ENCODE measurements around the gene DEFB114.

Gene DEFB114

DNA sequence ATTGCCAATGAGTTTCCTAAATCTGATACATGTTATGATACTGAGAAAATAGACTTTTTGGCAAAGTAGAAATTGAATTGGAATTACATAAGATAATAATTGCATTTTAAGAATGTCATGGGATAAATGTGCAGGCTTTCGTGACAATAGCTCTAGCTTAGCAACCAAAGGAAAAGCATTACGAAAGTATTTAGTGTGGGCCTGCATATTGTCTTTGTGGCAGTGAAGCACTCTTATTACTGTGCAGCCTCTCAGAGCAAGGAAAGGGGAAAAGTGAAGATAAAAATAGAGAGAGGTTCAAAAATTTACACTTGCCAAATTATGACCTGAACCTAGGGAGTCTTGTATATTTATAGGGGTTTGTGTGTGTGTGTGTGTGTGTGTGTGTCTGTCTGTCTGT, 18.1 kb upstream of the DEFB114 start:
- Histone ChIP-seq H3K4me3 (ENCODE audit: insufficient read length, low read depth) (no peak overlapping the region), H3K9ac (ENCODE audit: insufficient read length, low read depth) (no peak overlapping the region), H3K4me1 (ENCODE audit: insufficient read depth, insufficient read length) (no peaks in the 10 kb centered on the region), H3K27me3 (ENCODE audit: insufficient read depth, insufficient read length) (no peaks in the 10 kb centered on the region), H3K36me3 (ENCODE audit: insufficient read depth, insufficient read length, low read length) (no peaks in the 10 kb centered on the region), H3K9me3 (ENCODE audit: insufficient read depth, low read length) (0 out of 2 replicates have a peak, but pooled peaks cover 5% of the 10 kb centered on the region)
- no peak for TF ChIP-seq ZNF274 (IDR thresholded peaks at IDR 0.05; ENCODE audit: low read depth, low read length)
- TF ChIP-seq SUZ12 (IDR thresholded peaks at IDR 0.05; ENCODE audit: extremely low read depth, insufficient read depth, insufficient read length): no peak
- TF ChIP-seq YY1 (IDR thresholded peaks at IDR 0.05; ENCODE audit: insufficient read depth, insufficient read length): no peak
- DNase-seq (ENCODE audit: low read depth, low spot score): no peak

DNA sequence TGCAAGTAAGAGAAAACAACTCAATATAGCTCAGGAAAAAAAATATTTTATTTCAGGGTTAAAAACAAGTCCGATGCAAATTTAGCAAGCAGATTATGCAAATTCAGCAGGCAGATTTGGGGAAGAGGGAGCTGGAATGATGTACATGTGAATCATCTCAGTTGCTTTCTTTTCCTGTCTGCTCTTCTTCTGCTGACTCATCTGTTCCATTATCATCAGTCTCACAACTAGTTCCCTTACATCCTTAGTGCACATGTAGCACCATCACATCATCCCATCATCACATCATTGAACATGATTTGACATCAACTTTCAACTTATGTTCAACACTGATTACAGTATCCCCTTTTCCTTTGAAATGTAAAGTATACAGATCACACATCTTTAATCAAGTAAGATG, 16.9 kb upstream of the DEFB114 start:
- Histone ChIP-seq H3K4me3 (ENCODE audit: insufficient read length, low read depth) (no peak overlapping the region), H3K9ac (ENCODE audit: insufficient read length, low read depth) (no peak overlapping the region), H3K36me3 (ENCODE audit: insufficient read depth, insufficient read length, low read length) (no peaks in the 10 kb centered on the region), H3K27me3 (ENCODE audit: insufficient read depth, insufficient read length) (no peaks in the 10 kb centered on the region), H3K4me1 (ENCODE audit: insufficient read depth, insufficient read length) (no peaks in the 10 kb centered on the region), H3K9me3 (ENCODE audit: insufficient read depth, low read length) (0 out of 2 replicates have a peak, but pooled peaks cover 5% of the 10 kb centered on the region)
- no peak for TF ChIP-seq ZNF274 (IDR thresholded peaks at IDR 0.05; ENCODE audit: low read depth, low read length)
- TF ChIP-seq YY1 (IDR thresholded peaks at IDR 0.05; ENCODE audit: insufficient read depth, insufficient read length): no peak
- TF ChIP-seq SUZ12 (IDR thresholded peaks at IDR 0.05; ENCODE audit: extremely low read depth, insufficient read depth, insufficient read length): no peak
- no peak for DNase-seq (ENCODE audit: low read depth, low spot score)

DNA sequence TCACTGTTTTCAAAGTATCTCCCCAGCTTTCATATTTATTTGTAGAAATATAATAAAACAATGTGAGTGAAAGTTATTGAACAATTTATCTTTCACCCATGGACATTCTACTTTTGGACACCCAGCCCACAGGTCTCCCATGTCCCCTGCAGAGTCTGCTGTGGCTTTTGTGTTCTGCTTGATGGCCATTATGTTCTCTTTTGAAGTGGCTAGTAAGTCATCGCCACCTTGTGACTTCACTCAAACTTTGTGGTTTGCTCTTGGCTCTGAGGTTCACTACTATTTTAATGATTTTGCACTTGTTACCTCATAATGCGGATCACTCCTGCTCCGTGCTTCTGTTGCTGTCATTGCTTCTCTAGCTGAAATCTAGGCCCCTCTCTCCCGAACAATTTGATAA, 15.6 kb upstream of the DEFB114 start:
- no peak overlapping the region for H3K9ac ChIP-seq (ENCODE audit: insufficient read length, low read depth)
- TF ChIP-seq ZNF274 (IDR thresholded peaks at IDR 0.05; ENCODE audit: low read depth, low read length): no peak
- no peak for TF ChIP-seq SUZ12 (IDR thresholded peaks at IDR 0.05; ENCODE audit: extremely low read depth, insufficient read depth, insufficient read length)
- no peak for TF ChIP-seq YY1 (IDR thresholded peaks at IDR 0.05; ENCODE audit: insufficient read depth, insufficient read length)
- no peaks in the 10 kb centered on the region for H3K27me3 ChIP-seq (ENCODE audit: insufficient read depth, insufficient read length)
- H3K36me3 ChIP-seq (ENCODE audit: insufficient read depth, insufficient read length, low read length): no peaks in the 10 kb centered on the region
- no peaks in the 10 kb centered on the region for H3K4me1 ChIP-seq (ENCODE audit: insufficient read depth, insufficient read length)
- no peak for DNase-seq (ENCODE audit: low read depth, low spot score)
- 0 out of 2 replicates have a peak, but pooled peaks cover 5% of the 10 kb centered on the region for H3K9me3 ChIP-seq (ENCODE audit: insufficient read depth, low read length)
- no peak overlapping the region for H3K4me3 ChIP-seq (ENCODE audit: insufficient read length, low read depth)

GRCh38 chr6:49978332-49979226, 14.6 kb upstream of the DEFB114 start:
- DNase-seq (ENCODE audit: low read depth, low spot score): no peak
- Histone ChIP-seq H3K4me3 (ENCODE audit: insufficient read length, low read depth) (no peak overlapping the region), H3K27me3 (ENCODE audit: insufficient read depth, insufficient read length) (no peaks in the 10 kb centered on the region), H3K4me1 (ENCODE audit: insufficient read depth, insufficient read length) (no peaks in the 10 kb centered on the region), H3K9ac (ENCODE audit: insufficient read length, low read depth) (no peak overlapping the region), H3K9me3 (ENCODE audit: insufficient read depth, low read length) (0 out of 2 replicates have a peak, but pooled peaks cover 5% of the 10 kb centered on the region), H3K36me3 (ENCODE audit: insufficient read depth, insufficient read length, low read length) (no peaks in the 10 kb centered on the region)
- TF ChIP-seq YY1 (IDR thresholded peaks at IDR 0.05; ENCODE audit: insufficient read depth, insufficient read length): no peak
- no peak for TF ChIP-seq SUZ12 (IDR thresholded peaks at IDR 0.05; ENCODE audit: extremely low read depth, insufficient read depth, insufficient read length)
- TF ChIP-seq ZNF274 (IDR thresholded peaks at IDR 0.05; ENCODE audit: low read depth, low read length): no peak

- Histone ChIP-seq H3K27me3 (ENCODE audit: insufficient read depth, insufficient read length) (no peaks in the 10 kb centered on the region), H3K36me3 (ENCODE audit: insufficient read depth, insufficient read length, low read length) (no peaks in the 10 kb centered on the region), H3K9ac (ENCODE audit: insufficient read length, low read depth) (no peak within 1 kb of the TSS), H3K9me3 (ENCODE audit: insufficient read depth, low read length) (no peaks in the 10 kb centered on the region), H3K4me1 (ENCODE audit: insufficient read depth, insufficient read length) (no peaks in the 10 kb centered on the region), H3K4me3 (ENCODE audit: insufficient read length, low read depth) (no peak within 1 kb of the TSS)
- TF ChIP-seq SUZ12 (IDR thresholded peaks at IDR 0.05; ENCODE audit: extremely low read depth, insufficient read depth, insufficient read length) (no peak), YY1 (IDR thresholded peaks at IDR 0.05; ENCODE audit: insufficient read depth, insufficient read length) (no peak), ZNF274 (IDR thresholded peaks at IDR 0.05; ENCODE audit: low read depth, low read length) (no peak)
- DNase-seq (ENCODE audit: low read depth, low spot score): no peak
Measured at GRCh38 chr6:49969605-49970004, 5.6 kb upstream of the DEFB114 start, which contains the start of gene DEFB113. DEFB113 (minus strand) TSS chr6:49969625; CDS start chr6:49969625, 0 bp downstream.

- H3K9me3 ChIP-seq (ENCODE audit: insufficient read depth, low read length): no peaks in the 10 kb centered on the region
- no peak overlapping the region for H3K9ac ChIP-seq (ENCODE audit: insufficient read length, low read depth)
- no peaks in the 10 kb centered on the region for H3K27me3 ChIP-seq (ENCODE audit: insufficient read depth, insufficient read length)
- no peaks in the 10 kb centered on the region for H3K36me3 ChIP-seq (ENCODE audit: insufficient read depth, insufficient read length, low read length)
- no peak for DNase-seq (ENCODE audit: low read depth, low spot score)
- no peak overlapping the region for H3K4me3 ChIP-seq (ENCODE audit: insufficient read length, low read depth)
- H3K4me1 ChIP-seq (ENCODE audit: insufficient read depth, insufficient read length): no peaks in the 10 kb centered on the region
- TF ChIP-seq SUZ12 (IDR thresholded peaks at IDR 0.05; ENCODE audit: extremely low read depth, insufficient read depth, insufficient read length) (no peak), ZNF274 (IDR thresholded peaks at IDR 0.05; ENCODE audit: low read depth, low read length) (no peak), YY1 (IDR thresholded peaks at IDR 0.05; ENCODE audit: insufficient read depth, insufficient read length) (no peak)
Measured at GRCh38 chr6:49966823-49967222, 2.9 kb upstream of the DEFB114 start.

DNA sequence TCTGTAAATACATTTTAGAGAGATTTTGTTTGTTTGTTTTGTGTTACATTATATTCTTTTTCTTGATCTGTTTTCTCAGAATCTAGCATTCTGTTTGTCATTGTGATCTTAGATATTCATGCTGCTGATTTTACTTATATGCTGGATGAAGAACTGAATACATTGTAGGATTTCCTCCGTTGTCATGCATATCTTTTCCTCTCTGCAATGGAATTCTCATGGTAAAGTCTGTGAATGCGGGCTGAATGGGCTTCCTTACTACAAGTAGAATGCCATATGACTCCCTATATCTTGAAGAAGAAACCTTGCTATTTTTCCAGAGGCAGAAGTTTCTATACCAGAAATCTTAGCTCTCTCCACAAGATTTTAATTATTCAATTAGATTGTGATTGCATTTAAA, 2.4 kb upstream of the DEFB114 start:
- H3K27me3 ChIP-seq (ENCODE audit: insufficient read depth, insufficient read length): no peaks in the 10 kb centered on the region
- TF ChIP-seq YY1 (IDR thresholded peaks at IDR 0.05; ENCODE audit: insufficient read depth, insufficient read length) (no peak), ZNF274 (IDR thresholded peaks at IDR 0.05; ENCODE audit: low read depth, low read length) (no peak), SUZ12 (IDR thresholded peaks at IDR 0.05; ENCODE audit: extremely low read depth, insufficient read depth, insufficient read length) (no peak)
- H3K4me3 ChIP-seq (ENCODE audit: insufficient read length, low read depth): no peak overlapping the region
- no peaks in the 10 kb centered on the region for H3K9me3 ChIP-seq (ENCODE audit: insufficient read depth, low read length)
- peak; percentile 25 for DNase-seq (ENCODE audit: low read depth, low spot score)
- H3K36me3 ChIP-seq (ENCODE audit: insufficient read depth, insufficient read length, low read length): no peaks in the 10 kb centered on the region
- H3K4me1 ChIP-seq (ENCODE audit: insufficient read depth, insufficient read length): no peaks in the 10 kb centered on the region
- no peak overlapping the region for H3K9ac ChIP-seq (ENCODE audit: insufficient read length, low read depth)
